Liver (tissue), 3 donors: ENCODE data around the gene GRIN2D.

ENCODE experiments used
- ATF3 ChIP-seq: IDR thresholded peaks from 2 replicates; pipeline ENCODE4 v1.6.1; 2016; ENCODE audit warnings: antibody characterized with exemption
- CTCF ChIP-seq: fragments of 150-350 bp; IDR thresholded peaks from 2 replicates; pipeline ENCODE4 v1.5.1; 2017; ENCODE audit warnings: improper control_type of control experiment, low read depth, low read length; ENCODE audit not compliant: missing input control
- FOXA2 ChIP-seq: IDR thresholded peaks from 2 replicates; pipeline ENCODE4 v1.6.1; 2016; ENCODE audit warnings: antibody characterized with exemption
- GABPA ChIP-seq, 2 donors: IDR thresholded peaks in 1 of 2; conservative IDR thresholded peaks in 1 of 2; 2 replicates each; pipeline ENCODE4 v1.6.1; 2016; ENCODE audit warnings: antibody characterized with exemption in 2 of 2, mild to moderate bottlenecking in 1 of 2, moderate library complexity in 1 of 2
- JUND ChIP-seq, 2 donors: IDR thresholded peaks; 2 replicates each; pipeline ENCODE4 v1.6.1; 2016; ENCODE audit warnings: antibody characterized with exemption in 2 of 2
- MAX ChIP-seq: IDR thresholded peaks from 2 replicates; pipeline ENCODE4 v1.6.1; 2016; ENCODE audit warnings: antibody characterized with exemption
- RAD21 ChIP-seq, 2 donors: IDR thresholded peaks; 2 replicates each; pipeline ENCODE4 v1.6.1; 2016; ENCODE audit warnings: antibody characterized with exemption in 2 of 2, mild to moderate bottlenecking in 2 of 2
- REST ChIP-seq: IDR thresholded peaks from 2 replicates; pipeline ENCODE4 v1.6.1; 2016; ENCODE audit warnings: antibody characterized with exemption, mild to moderate bottlenecking
- RXRA ChIP-seq, 2 donors: IDR thresholded peaks; 2 replicates each; pipeline ENCODE4 v1.6.1; 2017 to 2018; ENCODE audit warnings: antibody characterized with exemption in 2 of 2, mild to moderate bottlenecking in 1 of 2
- SP1 ChIP-seq: IDR thresholded peaks from 2 replicates; pipeline ENCODE4 v1.6.1; 2018; ENCODE audit warnings: antibody characterized with exemption, mild to moderate bottlenecking
- TAF1 ChIP-seq: conservative IDR thresholded peaks from 2 replicates; pipeline ENCODE4 v1.6.1; 2016; ENCODE audit warnings: antibody characterized with exemption, mild to moderate bottlenecking
- YY1 ChIP-seq: IDR thresholded peaks from 2 replicates; pipeline ENCODE4 v1.6.1; 2016; ENCODE audit warnings: antibody characterized with exemption, mild to moderate bottlenecking
- ZBTB33 ChIP-seq: IDR thresholded peaks from 2 replicates; pipeline ENCODE4 v1.6.1; 2016; ENCODE audit warnings: antibody characterized with exemption
- donor health status: healthy.
- donor health status: healthy.

- TF ChIP-seq CTCF = no peak
- TF ChIP-seq MAX = no peak
- no peak for TF ChIP-seq TAF1
- TF ChIP-seq SP1 = no peak
- TF ChIP-seq JUND (IDR thresholded peaks at IDR 0.05) = no peak
- no peak for TF ChIP-seq ZBTB33
- no peak for TF ChIP-seq REST
- TF ChIP-seq ATF3 = no peak
- TF ChIP-seq RXRA (IDR thresholded peaks at IDR 0.05) = no peak
- no peak for TF ChIP-seq RAD21 (IDR thresholded peaks at IDR 0.05)
- no peak for TF ChIP-seq YY1
- TF ChIP-seq FOXA2 = no peak
- TF ChIP-seq GABPA (IDR thresholded peaks at IDR 0.05 in 1 of 2, conservative IDR thresholded peaks at IDR 0.05 in 1 of 2) = no peak
These were observed 38.0 kb upstream of the GRIN2D start for GRCh38 chr19:48355365-48355954.
